Measurements from ENCODE around the gene LRP10. TPM values are rescaled to one million over a fixed set of nuclear protein-coding genes. Genes with fewer than 3 reads are reported as not detected.

The LRP10 gene
- total and polyA plus RNA-seq, 4 donors: 25.7 to 148 (median 94.0) TPM

- no peak for TF ChIP-seq CTCF (IDR thresholded peaks at IDR 0.05; ENCODE audit: control extremely low read depth, extremely low read depth)
- Histone ChIP-seq H3K27me3 (ENCODE audit: control insufficient read depth in 3 of 3, insufficient read depth in 3 of 3, low read length in 2 of 3) (no peaks in the 10 kb centered on the region), H3K4me3 (peak overlapping the region; percentile 29), H3K4me1 (ENCODE audit: control insufficient read depth in 5 of 5, insufficient read depth in 5 of 5, low read length in 5 of 5) (peaks cover 0 to 18% (median 7%) of the 10 kb centered on the region in 5 donors), H3K27ac (ENCODE audit: low read depth in 1 of 2, low read length in 1 of 2) (peak overlapping the region in 1 of 2 donors; percentile 72), H3K9ac (ENCODE audit: insufficient read depth in 1 of 2, low read length in 2 of 2) (peak overlapping the region; percentile 55 to 64), H3K9me3 (ENCODE audit: control insufficient read depth in 4 of 4, insufficient read depth in 3 of 4, low read length in 3 of 4) (no peaks in the 10 kb centered on the region), H3K36me3 (ENCODE audit: control insufficient read depth in 4 of 4, insufficient read depth in 4 of 4, low read length in 4 of 4) (no peaks in the 10 kb centered on the region)
- peak; percentile 81 to 90 (median 88) for DNase-seq
- WGBS, 2 donors: 26 to 28% methylated on average over 11 of the region's 11 CpGs
- ATAC-seq (ENCODE audit: insufficient read depth, low FRiP score): peak; percentile 61
These were observed 15.9 kb downstream of the LRP10 start for GRCh38 chr14:22887260-22887989.

DNA sequence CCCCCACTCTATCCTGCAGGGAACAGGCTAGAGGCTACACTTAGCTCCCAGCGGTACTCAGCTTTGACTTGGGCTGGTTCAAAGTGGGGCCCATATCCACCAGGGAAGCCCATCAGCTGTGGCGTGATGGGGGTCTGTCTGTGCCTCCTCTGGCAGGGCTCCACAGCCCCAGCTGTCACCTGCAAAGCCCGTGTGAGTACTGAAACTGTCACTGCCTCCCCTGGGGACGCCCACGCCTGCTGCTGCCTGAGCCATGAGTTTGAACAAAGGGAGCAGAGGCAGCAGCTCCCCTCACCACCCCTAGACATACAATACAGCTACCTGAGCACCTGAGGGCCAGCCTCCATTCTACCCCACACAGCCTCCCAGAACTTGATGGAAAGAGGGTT lies 16.4 kb downstream of the LRP10 start:
- DNase-seq (no peak), ATAC-seq (ENCODE audit: insufficient read depth, low FRiP score) (no peak)
- Histone ChIP-seq H3K9ac (ENCODE audit: insufficient read depth in 1 of 2, low read length in 2 of 2) (no peak overlapping the region), H3K27ac (ENCODE audit: low read depth in 1 of 2, low read length in 1 of 2) (no peak overlapping the region), H3K36me3 (ENCODE audit: control insufficient read depth in 4 of 4, insufficient read depth in 4 of 4, low read length in 4 of 4) (no peaks in the 10 kb centered on the region), H3K9me3 (ENCODE audit: control insufficient read depth in 4 of 4, insufficient read depth in 3 of 4, low read length in 3 of 4) (no peaks in the 10 kb centered on the region), H3K27me3 (ENCODE audit: control insufficient read depth in 3 of 3, insufficient read depth in 3 of 3, low read length in 2 of 3) (no peaks in the 10 kb centered on the region), H3K4me3 (no peak overlapping the region), H3K4me1 (ENCODE audit: control insufficient read depth in 5 of 5, insufficient read depth in 5 of 5, low read length in 5 of 5) (peaks cover 0 to 15% (median 6%) of the 10 kb centered on the region in 5 donors)
- WGBS, 2 donors: 77 to 78% methylated on average over 5 of the region's 5 CpGs
- TF ChIP-seq CTCF (IDR thresholded peaks at IDR 0.05; ENCODE audit: control extremely low read depth, extremely low read depth): no peak

- no peak overlapping the region for H3K27ac ChIP-seq (ENCODE audit: low read depth in 1 of 2, low read length in 1 of 2)
- H3K4me1 ChIP-seq (ENCODE audit: control insufficient read depth in 5 of 5, insufficient read depth in 5 of 5, low read length in 5 of 5): peaks cover 0 to 9% (median 6%) of the 10 kb centered on the region in 5 donors
- H3K4me3 ChIP-seq: no peak overlapping the region
- no peaks in the 10 kb centered on the region for H3K36me3 ChIP-seq (ENCODE audit: control insufficient read depth in 4 of 4, insufficient read depth in 4 of 4, low read length in 4 of 4)
- H3K9ac ChIP-seq (ENCODE audit: insufficient read depth in 1 of 2, low read length in 2 of 2): no peak overlapping the region
- TF ChIP-seq CTCF (IDR thresholded peaks at IDR 0.05; ENCODE audit: control extremely low read depth, extremely low read depth): no peak
- no peak for DNase-seq
- no peak for ATAC-seq (ENCODE audit: insufficient read depth, low FRiP score)
- H3K27me3 ChIP-seq (ENCODE audit: control insufficient read depth in 3 of 3, insufficient read depth in 3 of 3, low read length in 2 of 3): no peaks in the 10 kb centered on the region
- WGBS, 2 donors: 66 to 70% methylated on average over 2 to 4 of the region's 4 CpGs
- H3K9me3 ChIP-seq (ENCODE audit: control insufficient read depth in 4 of 4, insufficient read depth in 3 of 4, low read length in 3 of 4): no peaks in the 10 kb centered on the region
These were observed 17.1 kb downstream of the LRP10 start for GRCh38 chr14:22888662-22889061.
